ENCODE data around the gene UMOD. TPM values are rescaled to one million over a fixed set of nuclear protein-coding genes. Genes with fewer than 3 reads are reported as not detected.

The UMOD gene
- total RNA-seq, 1 donor from 2014 or later: not detected

- no peak overlapping the region for H3K4me3 Mint-ChIP-seq
- DNase-seq (no peak), ATAC-seq (ENCODE audit: low read depth) (no peak)
- intact Hi-C loops (cut with micrococcal nuclease): no loop called here
- TF ChIP-seq CTCF (IDR thresholded peaks at IDR 0.05): no peak
- ChIA-PET POLR2A (no interaction called here), CTCF (interaction anchor here (1.1 kb wide), 1 partner anchor 47 kb away, joined by 3 read pairs; no protein-coding TSS in a partner anchor)
- H3K27ac Mint-ChIP-seq: no peak overlapping the region
- no peaks in the 10 kb centered on the region for H3K9me3 Mint-ChIP-seq
- H3K4me1 Mint-ChIP-seq: no peaks in the 10 kb centered on the region
- no peaks in the 10 kb centered on the region for H3K36me3 Mint-ChIP-seq (ENCODE audit: low read depth)
- no peaks in the 10 kb centered on the region for H3K27me3 Mint-ChIP-seq
Observed at GRCh38 chr16:20336955-20337354, 15.6 kb downstream of the UMOD start.

GRCh38 chr16:20334396-20334795 is 18.1 kb downstream of the UMOD start:
- CTCF ChIA-PET: no interaction called here
- Mint-ChIP-seq H3K4me3 (no peak overlapping the region), H3K9me3 (no peaks in the 10 kb centered on the region), H3K27ac (no peak overlapping the region), H3K36me3 (ENCODE audit: low read depth) (no peaks in the 10 kb centered on the region), H3K27me3 (no peaks in the 10 kb centered on the region), H3K4me1 (no peaks in the 10 kb centered on the region)
- intact Hi-C loops (cut with micrococcal nuclease): no loop called here
- POLR2A ChIA-PET: no interaction called here
- no peak for TF ChIP-seq CTCF (IDR thresholded peaks at IDR 0.05)
- DNase-seq: no peak
- ATAC-seq (ENCODE audit: low read depth): no peak

- Mint-ChIP-seq H3K27ac (no peak overlapping the region), H3K4me3 (no peak overlapping the region), H3K9me3 (no peaks in the 10 kb centered on the region), H3K27me3 (no peaks in the 10 kb centered on the region), H3K4me1 (no peaks in the 10 kb centered on the region), H3K36me3 (ENCODE audit: low read depth) (no peaks in the 10 kb centered on the region)
- no peak for DNase-seq
- intact Hi-C loops (cut with micrococcal nuclease): no loop called here
- no peak for ATAC-seq (ENCODE audit: low read depth)
- ChIA-PET POLR2A (no interaction called here), CTCF (no interaction called here)
- no peak for TF ChIP-seq CTCF (IDR thresholded peaks at IDR 0.05)
Observed at GRCh38 chr16:20333120-20333519, 19.4 kb downstream of the UMOD start.

- ChIA-PET CTCF (no interaction called here), POLR2A (no interaction called here)
- H3K9me3 Mint-ChIP-seq: no peaks in the 10 kb centered on the region
- no peaks in the 10 kb centered on the region for H3K27me3 Mint-ChIP-seq
- ATAC-seq (ENCODE audit: low read depth) (no peak), DNase-seq (no peak)
- H3K4me1 Mint-ChIP-seq: no peaks in the 10 kb centered on the region
- no peak overlapping the region for H3K27ac Mint-ChIP-seq
- no peaks in the 10 kb centered on the region for H3K36me3 Mint-ChIP-seq (ENCODE audit: low read depth)
- TF ChIP-seq CTCF (IDR thresholded peaks at IDR 0.05): no peak
- intact Hi-C loops (cut with micrococcal nuclease): no loop called here
- no peak overlapping the region for H3K4me3 Mint-ChIP-seq
Observed at GRCh38 chr16:20332411-20332810, 20.1 kb downstream of the UMOD start.

GRCh38 chr16:20331635-20332034 is 20.9 kb downstream of the UMOD start:
- ATAC-seq (ENCODE audit: low read depth): no peak
- ChIA-PET POLR2A (no interaction called here), CTCF (no interaction called here)
- no peak overlapping the region for H3K27ac Mint-ChIP-seq
- no peaks in the 10 kb centered on the region for H3K9me3 Mint-ChIP-seq
- H3K4me1 Mint-ChIP-seq: no peaks in the 10 kb centered on the region
- no peak for TF ChIP-seq CTCF (IDR thresholded peaks at IDR 0.05)
- intact Hi-C loops (cut with micrococcal nuclease): no loop called here
- no peak overlapping the region for H3K4me3 Mint-ChIP-seq
- DNase-seq: no peak
- no peaks in the 10 kb centered on the region for H3K27me3 Mint-ChIP-seq
- no peaks in the 10 kb centered on the region for H3K36me3 Mint-ChIP-seq (ENCODE audit: low read depth)
